Left lung (tissue), 10 donors: ENCODE results near the gene PGA4. TPM values are rescaled to one million over a fixed set of nuclear protein-coding genes. Genes with fewer than 3 reads are reported as not detected.

Experiments used
- ATAC-seq: fragments of 200-7000 bp; cut with Tn5 transposase; one replicate; pipeline ENCODE4 v1.9.1; 2020; ENCODE audit warnings: moderate library complexity
- DNase-seq, 4 donors: peaks; one replicate each; pipeline ENCODE4 v3.0.0-alpha.2; 2013 to 2020
- H3K27ac ChIP-seq, 2 donors: fragments of 200-600 bp; sonication (generic) in 1 of 2; one replicate each; pipeline versions ENCODE4 v1.5.0 to v1.8.0; 2020 to 2021
- H3K27me3 ChIP-seq, 2 donors: fragments of 200-600 bp; sonication (generic) in 1 of 2; one replicate each; pipeline versions ENCODE4 v1.5.0 to v1.8.0; 2020 to 2021
- H3K36me3 ChIP-seq, 2 donors: fragments of 200-600 bp; sonication (generic) in 1 of 2; one replicate each; pipeline versions ENCODE4 v1.5.0 to v1.8.0; 2020 to 2021
- H3K4me1 ChIP-seq, 2 donors: fragments of 200-600 bp; one replicate each; pipeline ENCODE4 v1.8.0; 2021
- H3K4me3 ChIP-seq, 2 donors: fragments of 200-600 bp; sonication (generic) in 1 of 2; one replicate each; pipeline versions ENCODE4 v1.5.0 to v1.8.0; 2020 to 2021; ENCODE audit warnings: mild to moderate bottlenecking in 1 of 2
- H3K9me3 ChIP-seq, 2 donors: fragments of 200-600 bp; sonication (generic) in 1 of 2; one replicate each; pipeline versions ENCODE4 v1.5.0 to v1.8.0; 2020 to 2021
- CTCF ChIP-seq, 2 donors: fragments of 200-600 bp; sonication (generic) in 1 of 2; IDR thresholded peaks; one replicate each; pipeline versions ENCODE4 v1.5.0 to v1.8.0; 2021; ENCODE audit warnings: antibody characterized with exemption in 2 of 2
- intact Hi-C, 2 donors: fragments of 100-400 bp; cut with DNase I; formaldehyde crosslinking; loops; one replicate each; pipeline versions ENCODE4 v1.11.2 to v1.14.2; 2022
- polyA plus RNA-seq, 6 donors: library from polyadenylated mRNA; unstranded; fragments of 120-200 nt; gene quantifications; one replicate each; pipeline ENCODE4 v1.2.1, GENCODE V29; 2013; ENCODE audit not compliant: insufficient read length in 6 of 6
- total RNA-seq, 2 donors: library from RNA; stranded (reverse); fragmentation: NEBNext Ultra II Directional; extraction: Animal tissue kit (Norgen Biotek cat#: 25700); gene quantifications; one replicate each; pipeline ENCODE4 v1.2.1, GENCODE V29; 2021
- donor health status: DM: no; HTN: yes; CAD: no.
- donor health status: DM: no; HTN: no; CAD: no.

Gene PGA4
- total and polyA plus RNA-seq, 8 donors, result 0.41 to 1.0 (median 0.71) TPM; not detected in 3

GRCh38 chr11:61256710-61257482, 34.7 kb downstream of the PGA4 start:
- H3K27me3 ChIP-seq, result no peaks in the 10 kb centered on the region
- intact Hi-C loops, result no loop called here
- TF ChIP-seq CTCF (IDR thresholded peaks at IDR 0.05), result no peak
- ATAC-seq (no peak), DNase-seq (peak in 1 of 4 donors; percentile 66)
- H3K4me3 ChIP-seq, result no peak overlapping the region
- no peaks in the 10 kb centered on the region for H3K4me1 ChIP-seq
- H3K27ac ChIP-seq, result no peak overlapping the region
- no peaks in the 10 kb centered on the region for H3K36me3 ChIP-seq
- H3K9me3 ChIP-seq, result no peaks in the 10 kb centered on the region

- no peak overlapping the region for H3K27ac ChIP-seq
- no peak overlapping the region for H3K4me3 ChIP-seq
- H3K9me3 ChIP-seq, result no peaks in the 10 kb centered on the region
- intact Hi-C loops, result no loop called here
- DNase-seq, result no peak
- H3K27me3 ChIP-seq, result no peaks in the 10 kb centered on the region
- H3K36me3 ChIP-seq, result no peaks in the 10 kb centered on the region
- H3K4me1 ChIP-seq, result no peaks in the 10 kb centered on the region
- no peak for TF ChIP-seq CTCF (IDR thresholded peaks at IDR 0.05)
- ATAC-seq, result no peak
These were observed 36.4 kb downstream of the PGA4 start for GRCh38 chr11:61258546-61258945.

- no peaks in the 10 kb centered on the region for H3K9me3 ChIP-seq
- H3K27ac ChIP-seq, result no peak overlapping the region
- intact Hi-C loops, result no loop called here
- no peaks in the 10 kb centered on the region for H3K4me1 ChIP-seq
- ATAC-seq (no peak), DNase-seq (no peak)
- no peaks in the 10 kb centered on the region for H3K36me3 ChIP-seq
- H3K27me3 ChIP-seq, result no peaks in the 10 kb centered on the region
- H3K4me3 ChIP-seq, result no peak overlapping the region
- TF ChIP-seq CTCF (IDR thresholded peaks at IDR 0.05), result no peak
These were observed 37.2 kb downstream of the PGA4 start for GRCh38 chr11:61259363-61259762.

- intact Hi-C loops, result no loop called here
- no peaks in the 10 kb centered on the region for H3K4me1 ChIP-seq
- H3K4me3 ChIP-seq, result no peak overlapping the region
- DNase-seq (no peak), ATAC-seq (no peak)
- H3K27ac ChIP-seq, result no peak overlapping the region
- no peaks in the 10 kb centered on the region for H3K9me3 ChIP-seq
- H3K36me3 ChIP-seq, result no peaks in the 10 kb centered on the region
- H3K27me3 ChIP-seq, result no peaks in the 10 kb centered on the region
- no peak for TF ChIP-seq CTCF (IDR thresholded peaks at IDR 0.05)
These were observed 42.2 kb downstream of the PGA4 start for GRCh38 chr11:61264371-61264770.

- no peak for ATAC-seq
- intact Hi-C loops, result no loop called here
These were observed 42.6 kb downstream of the PGA4 start for GRCh38 chr11:61264795-61265194.

More at GRCh38 chr11:61264795-61265194, 42.6 kb downstream of the PGA4 start:
- Histone ChIP-seq H3K27me3 (no peaks in the 10 kb centered on the region), H3K27ac (no peak overlapping the region), H3K36me3 (no peaks in the 10 kb centered on the region), H3K9me3 (no peaks in the 10 kb centered on the region), H3K4me1 (no peaks in the 10 kb centered on the region), H3K4me3 (no peak overlapping the region)
- TF ChIP-seq CTCF (IDR thresholded peaks at IDR 0.05), result no peak
- DNase-seq, result no peak
